HepG2 (cell line): ENCODE data around the gene FOXA1. TPM values are rescaled to one million over a fixed set of nuclear protein-coding genes. Genes with fewer than 3 reads are reported as not detected.

Experiments used
- ARHGAP35 ChIP-seq: sonication (generic); formaldehyde crosslinking; IDR thresholded peaks from 2 replicates; pipeline ENCODE4 v1.9.0; 2022; ENCODE audit warnings: mild to moderate bottlenecking, inconsistent platforms, moderate library complexity, missing genetic modification reagents, borderline replicate concordance
- HMG20A ChIP-seq: IDR thresholded peaks from 2 replicates; pipeline ENCODE4 v1.6.1; 2016; ENCODE audit warnings: borderline replicate concordance
- HMGXB3 ChIP-seq: sonication (generic); formaldehyde crosslinking; IDR thresholded peaks from 2 replicates; pipeline ENCODE4 v1.4.0; 2020; ENCODE audit warnings: missing genetic modification reagents, borderline replicate concordance
- IRF2 ChIP-seq: IDR thresholded peaks from 2 replicates; pipeline ENCODE4 v1.6.1; 2018; ENCODE audit warnings: missing genetic modification reagents, missing compliant biosample characterization
- PBX2 ChIP-seq: IDR thresholded peaks from 2 replicates; pipeline ENCODE4 v1.6.1; 2016; ENCODE audit warnings: control low read depth
- RCOR2 ChIP-seq: IDR thresholded peaks from 2 replicates; pipeline ENCODE4 v1.6.1; 2016; ENCODE audit warnings: missing biosample characterization, missing genetic modification reagents
- SIN3B ChIP-seq: fragments of 150-350 bp; IDR thresholded peaks from 2 replicates; pipeline ENCODE4 v1.6.1; 2014; ENCODE audit warnings: low read length
- SMAD9 ChIP-seq: sonication (generic); formaldehyde crosslinking; IDR thresholded peaks from 2 replicates; pipeline ENCODE4 v1.5.1; 2020; ENCODE audit warnings: mild to moderate bottlenecking, missing genetic modification reagents
- SNAPC2 ChIP-seq: sonication (generic); formaldehyde crosslinking; IDR thresholded peaks from 2 replicates; pipeline ENCODE4 v1.8.1; 2022; ENCODE audit warnings: mild to moderate bottlenecking, missing genetic modification reagents
- SOX5 ChIP-seq: IDR thresholded peaks from 2 replicates; pipeline ENCODE4 v1.6.1; 2016; ENCODE audit warnings: borderline replicate concordance
- THAP8 ChIP-seq: sonication (generic); formaldehyde crosslinking; IDR thresholded peaks from 2 replicates; pipeline ENCODE4 v1.5.1; 2020; ENCODE audit warnings: missing genetic modification reagents, mild to moderate bottlenecking, borderline replicate concordance
- ZBTB25 ChIP-seq: IDR thresholded peaks from 2 replicates; pipeline ENCODE4 v1.6.1; 2018; ENCODE audit warnings: missing genetic modification reagents
- ZFP82 ChIP-seq: sonication (generic); formaldehyde crosslinking; IDR thresholded peaks from 2 replicates; pipeline ENCODE4 v1.5.1; 2020; ENCODE audit warnings: mild to moderate bottlenecking, missing genetic modification reagents, borderline replicate concordance
- ZNF101 ChIP-seq: sonication (generic); formaldehyde crosslinking; IDR thresholded peaks from 2 replicates; pipeline ENCODE4 v1.4.0; 2020; ENCODE audit warnings: mild to moderate bottlenecking, low read depth, missing genetic modification reagents, borderline replicate concordance
- ZNF556 ChIP-seq: sonication (generic); formaldehyde crosslinking; IDR thresholded peaks from 2 replicates; pipeline ENCODE4 v1.4.0; 2020; ENCODE audit warnings: mild to moderate bottlenecking, missing genetic modification reagents, borderline replicate concordance
- ZNF670 ChIP-seq: sonication (generic); formaldehyde crosslinking; IDR thresholded peaks from 2 replicates; pipeline ENCODE4 v1.8.0; 2022; ENCODE audit warnings: mild to moderate bottlenecking, missing genetic modification reagents, borderline replicate concordance
- ZNF704 ChIP-seq: sonication (generic); formaldehyde crosslinking; IDR thresholded peaks from 2 replicates; pipeline ENCODE4 v1.8.1; 2023; ENCODE audit warnings: mild to moderate bottlenecking, inconsistent platforms, moderate library complexity, missing genetic modification reagents, borderline replicate concordance
- ZNF747 ChIP-seq: sonication (generic); formaldehyde crosslinking; IDR thresholded peaks from 2 replicates; pipeline ENCODE4 v1.8.1; 2023; ENCODE audit warnings: missing genetic modification reagents, mild to moderate bottlenecking, borderline replicate concordance
- ZNF777 ChIP-seq: sonication (generic); formaldehyde crosslinking; IDR thresholded peaks from 2 replicates; pipeline ENCODE4 v1.4.0; 2020; ENCODE audit warnings: missing genetic modification reagents
- polyA plus RNA-seq, 8 experiments: library from polyadenylated mRNA; depleted of rRNA in 3 of 8; stranded (reverse) in 7 of 8; unstranded in 1 of 8; fragments of >200 nt; fragmentation: Illumina TruSeq in 4 of 8; extraction: Trizol in 4 of 8; gene quantifications; 2 replicates each; pipeline versions ENCODE4 v1.2.1 to v1.2.3, GENCODE V29; 2011 to 2016; ENCODE audit warnings: low read depth in 4 of 8, missing spikeins in 1 of 8, mixed read lengths in 1 of 8; ENCODE audit not compliant: insufficient read depth in 1 of 8
- total RNA-seq, 5 experiments: library from RNA; depleted of rRNA; stranded (reverse); fragments of >200 nt; fragmentation: Illumina TruSeq; extraction: Trizol; gene quantifications; 2 replicates each; pipeline ENCODE4 v1.2.3, GENCODE V29; 2016; ENCODE audit warnings: low read depth in 1 of 5

The FOXA1 gene
- total and polyA plus RNA-seq, 2 of the 13 experiments (the other 11 are each of a cell fraction or from before 2014, with no cell fraction given) = 43.4 to 58.6 TPM

- TF ChIP-seq ZNF704 (no peak), SMAD9 (CRISPR knock-in tag) (no peak), THAP8 (no peak), ZNF747 (CRISPR knock-in tag) (no peak), RCOR2 (no peak), ZFP82 (CRISPR knock-in tag) (no peak), ZBTB25 (peak; percentile 50), SNAPC2 (no peak), ARHGAP35 (CRISPR knock-in tag) (no peak), ZNF777 (CRISPR knock-in tag) (no peak), HMGXB3 (CRISPR knock-in tag) (no peak), ZNF670 (CRISPR knock-in tag) (no peak), ZNF556 (CRISPR knock-in tag) (no peak), ZNF101 (CRISPR knock-in tag) (no peak), SOX5 (CRISPR knock-in tag) (no peak), PBX2 (CRISPR knock-in tag) (no peak), HMG20A (CRISPR knock-in tag) (no peak), SIN3B (no peak), IRF2 (CRISPR knock-in tag) (no peak; the same call in 1 of the 2 replicates)
These were observed 5.9 kb downstream of the FOXA1 start (continued) for GRCh38 chr14:37588956-37589714.
